Activated T-helper 1 cell treated with anti-CD3 and anti-CD28 coated beads, Interleukin-12 subunit alpha, Interleukin-12 subunit beta, Interleukin-2, Interleukin-4 antibody, amounts not matched to agents 30 ng/mL and 10 ng/mL and 1 ng/mL, durations not matched to agents 14 hours and 24 hours and 36 hours (primary cell): ENCODE measurements around the gene HPF1. TPM values are rescaled to one million over a fixed set of nuclear protein-coding genes. Genes with fewer than 3 reads are reported as not detected.
"Not testable (repeated sequence)": the region's sequence is repeated elsewhere in the genome, so short reads cannot be mapped to it uniquely, and the experiment has no call there.

Experiments
- DNase-seq: peaks from one replicate; pipeline ENCODE4 v3.0.0; 2021; ENCODE audit warnings: low spot score
- H3K27ac Mint-ChIP-seq: one replicate; pipeline ENCODE4 v1.8.0; 2021; ENCODE audit warnings: mild to moderate bottlenecking, mixed read lengths
- H3K27me3 Mint-ChIP-seq: one replicate; pipeline ENCODE4 v1.8.0; 2022; ENCODE audit warnings: mild to moderate bottlenecking, moderate library complexity, mixed read lengths; ENCODE audit not compliant: insufficient read depth
- H3K36me3 Mint-ChIP-seq: one replicate; pipeline ENCODE4 v1.8.0; 2021; ENCODE audit warnings: low read depth, mixed read lengths
- H3K4me1 Mint-ChIP-seq: one replicate; pipeline ENCODE4 v1.8.0; 2021; ENCODE audit warnings: low read depth, mixed read lengths
- H3K4me3 Mint-ChIP-seq: one replicate; pipeline ENCODE4 v1.8.0; 2021; ENCODE audit warnings: mild to moderate bottlenecking, moderate library complexity, mixed read lengths
- H3K9me3 Mint-ChIP-seq: one replicate; pipeline ENCODE4 v1.8.0; 2021; ENCODE audit warnings: mixed read lengths
- intact Hi-C: fragments of 100-400 bp; cut with micrococcal nuclease; formaldehyde crosslinking; loops from one replicate; pipeline ENCODE4 v1.15.1; 2024
- total RNA-seq: library from RNA; stranded (reverse); gene quantifications from 2 replicates; pipeline ENCODE4 v1.2.3, GENCODE V29; 2022

Gene HPF1
- total RNA-seq, result 21.5 and 23.4 TPM in 2 replicates

DNA sequence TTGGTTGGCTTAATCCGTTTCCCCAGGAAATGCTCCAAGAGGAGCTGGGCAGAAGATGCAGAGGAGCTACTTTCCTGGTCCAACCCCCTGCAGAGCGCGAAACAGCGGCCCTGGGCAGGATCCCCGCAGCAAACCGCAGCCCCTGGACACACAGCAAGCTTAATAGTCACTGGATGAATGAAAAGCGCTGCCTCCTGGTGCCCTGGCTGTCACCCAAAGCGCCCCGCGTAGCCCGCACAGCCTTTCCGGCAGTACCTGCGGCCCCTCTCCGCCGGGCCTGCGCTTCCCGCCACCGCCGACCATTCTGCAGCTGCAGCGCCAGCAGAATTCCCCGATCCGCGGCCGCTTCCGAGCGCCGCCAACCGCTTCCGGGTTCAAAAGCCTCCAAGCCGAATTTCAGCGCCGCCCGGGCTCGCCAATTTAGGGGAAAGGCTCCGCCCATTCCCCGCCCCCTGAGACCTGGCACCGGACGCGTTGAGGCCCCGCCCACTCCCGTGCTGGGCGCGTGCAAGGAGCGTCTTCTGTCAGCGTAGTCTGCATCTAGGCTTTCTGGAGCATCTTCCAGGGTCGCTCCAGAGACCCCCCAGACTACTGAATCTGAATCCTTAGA is at the start of gene HPF1:
HPF1 (minus strand) TSS at position 370 of the 610 bp plus-strand sequence; CDS start at position 303, 67 bp downstream.
- Mint-ChIP-seq H3K27me3 (peaks cover 2% of the 10 kb centered on the region), H3K4me3 (peak within 1 kb of the TSS; percentile 93), H3K36me3 (peaks cover 6% of the 10 kb centered on the region), H3K9me3 (no peaks in the 10 kb centered on the region), H3K4me1 (peaks cover 32% of the 10 kb centered on the region), H3K27ac (peak within 1 kb of the TSS; percentile 69)
- DNase-seq, result peak; percentile 92
- intact Hi-C loops, result loop anchor here (1.0 kb wide), 5 partner anchors 97 to 1439 kb away; partner anchors contain the start of genes CBR4 and DDX60

DNA sequence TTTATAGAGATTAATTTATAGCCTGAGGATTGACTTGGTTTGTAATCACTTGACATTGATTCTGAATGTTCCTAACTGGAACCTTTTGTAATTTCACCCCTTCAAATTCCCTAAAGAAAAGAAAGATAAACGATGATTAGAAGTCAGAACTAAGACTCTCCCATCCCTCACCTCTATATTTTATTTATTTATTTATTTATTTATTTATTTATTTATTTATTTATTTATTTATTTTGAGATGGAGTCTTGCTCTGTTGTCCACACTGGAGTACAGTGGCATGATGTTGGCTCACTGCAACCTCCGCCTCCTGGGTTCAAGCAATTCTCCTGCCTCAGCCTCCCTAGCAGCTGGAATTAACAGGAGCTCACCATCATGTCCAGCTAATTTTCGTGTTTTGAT is 49.0 kb upstream of the HPF1 start:
- H3K4me1 Mint-ChIP-seq, H3K36me3 Mint-ChIP-seq, H3K4me3 Mint-ChIP-seq, H3K9me3 Mint-ChIP-seq, H3K27ac Mint-ChIP-seq, H3K27me3 Mint-ChIP-seq, intact Hi-C loops, DNase-seq: not testable (repeated sequence)

DNA sequence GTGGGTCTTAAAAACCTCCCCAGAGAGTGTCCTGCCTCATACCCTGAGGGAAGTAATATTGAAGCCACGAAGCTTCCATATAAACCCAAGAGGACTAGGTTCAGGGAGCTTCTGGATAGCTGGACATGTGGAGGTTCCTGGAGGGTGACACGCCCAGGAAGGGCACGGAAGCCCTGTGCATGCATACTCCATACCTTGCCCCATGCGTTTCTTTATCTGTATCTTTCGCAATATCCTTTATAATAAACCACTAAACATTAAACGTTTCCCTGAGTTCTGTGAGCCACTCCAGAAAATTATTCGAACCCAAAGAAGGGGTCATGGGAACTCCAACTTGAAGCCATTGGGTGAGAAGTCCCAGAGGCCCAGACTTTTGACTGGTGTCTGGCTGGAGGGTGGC is 45.7 kb upstream of the HPF1 start:
- Mint-ChIP-seq H3K4me3 (no peak overlapping the region), H3K27me3 (peaks cover 8% of the 10 kb centered on the region), H3K4me1 (no peaks in the 10 kb centered on the region), H3K9me3 (no peaks in the 10 kb centered on the region), H3K27ac (no peak overlapping the region), H3K36me3 (no peaks in the 10 kb centered on the region)
- DNase-seq, result no peak
- intact Hi-C loops, result no loop called here

DNA sequence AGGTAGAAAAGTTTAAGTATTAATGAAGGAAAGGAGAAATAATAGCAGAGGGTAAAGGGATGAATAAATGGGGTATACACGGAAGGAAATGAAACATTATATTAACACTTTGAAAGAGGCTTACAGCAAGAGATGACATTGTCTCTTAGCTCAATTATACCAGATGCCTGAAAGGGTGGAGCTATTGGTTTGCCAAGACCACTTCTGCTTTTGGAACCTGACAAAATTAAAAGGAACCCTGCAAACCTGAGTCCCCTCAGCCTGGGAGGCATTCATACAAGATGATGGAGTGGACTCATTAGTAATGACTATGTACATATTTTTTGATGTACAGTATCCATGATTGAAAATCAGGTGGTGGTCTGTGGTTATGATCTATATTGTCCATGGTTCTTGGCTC is 45.1 kb upstream of the HPF1 start:
- no peak overlapping the region for H3K27ac Mint-ChIP-seq
- no peaks in the 10 kb centered on the region for H3K4me1 Mint-ChIP-seq
- no peak for DNase-seq
- peaks cover 10% of the 10 kb centered on the region for H3K27me3 Mint-ChIP-seq
- intact Hi-C loops, result no loop called here
- H3K36me3 Mint-ChIP-seq, result no peaks in the 10 kb centered on the region
- no peaks in the 10 kb centered on the region for H3K9me3 Mint-ChIP-seq
- H3K4me3 Mint-ChIP-seq, result no peak overlapping the region

- H3K4me1 Mint-ChIP-seq, result no peaks in the 10 kb centered on the region
- no peaks in the 10 kb centered on the region for H3K9me3 Mint-ChIP-seq
- no peak for DNase-seq
- peaks cover 16% of the 10 kb centered on the region for H3K27me3 Mint-ChIP-seq
- H3K4me3 Mint-ChIP-seq, result no peak overlapping the region
- intact Hi-C loops, result no loop called here
- no peak overlapping the region for H3K27ac Mint-ChIP-seq
- no peaks in the 10 kb centered on the region for H3K36me3 Mint-ChIP-seq
Observed at GRCh38 chr4:169800541-169800940, 42.8 kb upstream of the HPF1 start.

DNA sequence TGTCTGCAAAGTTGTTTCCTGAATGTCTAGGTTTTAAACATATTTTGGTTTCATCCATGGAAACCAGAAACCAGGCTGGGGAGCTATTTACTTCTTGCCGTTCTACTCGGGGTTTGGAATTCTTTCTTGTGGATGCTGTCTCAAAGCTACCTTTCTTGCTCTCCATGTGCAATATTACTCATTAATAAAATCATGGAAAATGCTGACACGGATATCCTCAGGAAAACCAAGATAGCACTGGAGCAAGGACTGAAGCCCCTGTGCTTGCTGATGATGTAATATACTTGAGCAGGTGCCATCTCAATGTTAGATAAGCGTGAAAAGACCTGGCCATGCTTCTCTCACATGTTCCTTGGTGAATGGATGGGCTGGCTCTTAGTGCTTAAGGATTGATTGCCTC is 41.5 kb upstream of the HPF1 start:
- Mint-ChIP-seq H3K4me1 (no peaks in the 10 kb centered on the region), H3K36me3 (no peaks in the 10 kb centered on the region), H3K9me3 (no peaks in the 10 kb centered on the region), H3K27me3 (peaks cover 16% of the 10 kb centered on the region), H3K4me3 (no peak overlapping the region), H3K27ac (no peak overlapping the region)
- intact Hi-C loops, result no loop called here
- DNase-seq, result no peak

GRCh38 chr4:169795585-169795984 is 37.8 kb upstream of the HPF1 start:
- no peak overlapping the region for H3K4me3 Mint-ChIP-seq
- peaks cover 10% of the 10 kb centered on the region for H3K4me1 Mint-ChIP-seq
- intact Hi-C loops, result no loop called here
- H3K27ac Mint-ChIP-seq, result no peak overlapping the region
- H3K27me3 Mint-ChIP-seq, result peaks cover 28% of the 10 kb centered on the region
- H3K9me3 Mint-ChIP-seq, result no peaks in the 10 kb centered on the region
- H3K36me3 Mint-ChIP-seq, result no peaks in the 10 kb centered on the region
- DNase-seq, result no peak

- Mint-ChIP-seq H3K27me3 (peaks cover 34% of the 10 kb centered on the region), H3K27ac (no peak overlapping the region), H3K36me3 (no peaks in the 10 kb centered on the region), H3K4me1 (peaks cover 10% of the 10 kb centered on the region), H3K9me3 (no peaks in the 10 kb centered on the region), H3K4me3 (peak overlapping the region; percentile 26)
- intact Hi-C loops, result no loop called here
- DNase-seq, result no peak
Observed at GRCh38 chr4:169791527-169792156, 33.9 kb upstream of the HPF1 start.

DNA sequence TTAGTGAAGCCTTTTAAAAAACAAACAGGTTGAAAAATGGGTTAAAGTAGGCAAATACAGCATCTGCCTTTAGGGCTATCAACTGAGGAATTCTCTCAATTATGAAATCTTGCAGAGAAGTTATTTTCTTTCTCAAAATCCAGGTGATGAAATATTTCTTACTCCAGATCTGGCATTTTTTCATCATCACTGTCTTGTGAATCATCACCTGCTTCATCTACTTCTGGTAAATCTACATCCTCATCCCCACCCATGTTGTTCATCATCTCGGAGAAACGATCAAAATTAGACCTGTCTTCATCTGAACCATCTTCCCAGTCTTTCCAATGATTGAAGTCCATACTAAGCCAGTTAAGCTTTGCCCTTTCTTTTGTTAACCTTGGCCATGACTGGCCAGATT is 33.3 kb upstream of the HPF1 start:
- DNase-seq, result no peak
- Mint-ChIP-seq H3K9me3 (no peaks in the 10 kb centered on the region), H3K4me1 (peaks cover 10% of the 10 kb centered on the region), H3K36me3 (no peaks in the 10 kb centered on the region), H3K27me3 (peaks cover 29% of the 10 kb centered on the region), H3K4me3 (peak overlapping the region; percentile 8), H3K27ac (no peak overlapping the region)
- intact Hi-C loops, result no loop called here

DNA sequence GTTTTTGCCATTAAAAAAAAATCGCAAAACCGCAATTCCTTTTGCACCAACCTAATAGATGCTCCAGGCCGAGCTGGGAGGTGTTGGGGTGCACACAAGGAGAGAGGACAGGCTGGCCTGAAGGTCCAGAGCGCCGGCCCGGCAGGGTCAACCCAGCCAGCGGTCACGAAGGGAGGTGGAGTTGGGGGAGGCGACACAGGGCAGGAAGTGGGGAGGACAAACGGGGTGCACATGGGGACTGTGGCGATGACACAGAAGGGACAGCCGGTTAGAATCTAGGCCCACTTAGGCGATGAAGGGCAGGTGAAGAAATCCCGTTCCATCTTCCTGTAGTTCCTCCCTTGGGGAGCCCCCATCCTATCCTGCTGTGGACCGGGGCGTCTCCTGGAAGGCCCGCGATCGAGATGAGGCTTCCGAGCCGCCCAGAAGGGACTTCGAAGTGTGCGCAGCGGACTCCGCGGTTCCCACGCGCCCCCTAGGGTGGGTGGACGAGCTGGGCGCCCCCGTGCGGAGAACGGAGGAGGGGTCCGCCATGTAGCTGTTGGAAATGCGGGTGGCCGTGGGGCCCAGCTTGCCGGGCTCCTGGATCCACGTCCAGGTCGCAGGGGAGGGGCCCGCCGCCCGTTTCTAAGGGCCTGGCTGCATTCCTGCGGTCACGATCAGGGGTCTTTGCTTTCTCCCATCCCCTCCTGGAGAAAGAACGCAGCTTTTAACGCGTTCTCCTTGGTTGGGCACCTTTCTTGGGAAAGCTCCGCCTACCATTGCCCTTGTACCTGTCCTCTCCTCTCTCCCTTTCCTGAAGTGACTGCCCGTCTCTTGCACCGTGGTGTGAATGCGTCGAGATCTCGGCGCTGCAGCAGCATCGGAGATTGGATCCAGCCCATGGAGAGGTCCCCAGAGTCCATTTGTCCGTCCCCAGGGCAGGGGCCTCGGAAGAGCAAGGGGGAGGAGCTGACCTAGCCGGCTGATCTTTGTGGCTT is 17.0 kb upstream of the HPF1 start:
- Mint-ChIP-seq H3K36me3 (no peaks in the 10 kb centered on the region), H3K4me3 (peak overlapping the region; percentile 54), H3K27me3 (peaks cover 18% of the 10 kb centered on the region), H3K27ac (no peak overlapping the region), H3K9me3 (no peaks in the 10 kb centered on the region), H3K4me1 (peaks cover 7% of the 10 kb centered on the region)
- intact Hi-C loops, result no loop called here
- DNase-seq, result no peak

DNA sequence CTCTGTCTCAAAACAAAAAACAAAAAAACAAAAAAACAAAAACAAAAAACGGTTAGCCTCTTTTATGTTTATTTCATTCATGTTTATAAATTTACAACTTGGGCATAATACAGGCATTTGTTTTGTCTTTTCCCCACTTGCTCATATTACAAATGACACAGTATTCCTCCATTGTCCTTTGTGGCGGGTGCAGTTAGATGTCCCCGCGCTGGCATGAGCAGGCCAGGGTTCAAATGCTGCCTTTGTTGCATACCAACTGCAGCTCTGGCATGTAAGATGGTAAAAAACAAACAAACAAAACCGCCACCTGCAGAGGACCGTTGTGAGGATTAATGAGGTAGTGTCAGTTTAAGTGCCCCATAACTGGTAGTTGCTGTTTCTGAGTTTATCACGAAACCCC is 16.1 kb upstream of the HPF1 start:
- intact Hi-C loops, result no loop called here
- Mint-ChIP-seq H3K27me3 (peaks cover 18% of the 10 kb centered on the region), H3K9me3 (no peaks in the 10 kb centered on the region), H3K4me3 (no peak overlapping the region), H3K36me3 (no peaks in the 10 kb centered on the region), H3K27ac (no peak overlapping the region), H3K4me1 (peaks cover 7% of the 10 kb centered on the region)
- DNase-seq, result no peak

GRCh38 chr4:169771556-169772080 is 13.9 kb upstream of the HPF1 start:
- not testable (repeated sequence) for H3K4me3 Mint-ChIP-seq, H3K9me3 Mint-ChIP-seq

GRCh38 chr4:169770416-169770815 is 12.7 kb upstream of the HPF1 start:
- intact Hi-C loops, result no loop called here
- no peak overlapping the region for H3K4me3 Mint-ChIP-seq
- H3K4me1 Mint-ChIP-seq, result peaks cover 7% of the 10 kb centered on the region
- no peak for DNase-seq
- H3K9me3 Mint-ChIP-seq, result no peaks in the 10 kb centered on the region
- no peak overlapping the region for H3K27ac Mint-ChIP-seq
- H3K36me3 Mint-ChIP-seq, result no peaks in the 10 kb centered on the region
- H3K27me3 Mint-ChIP-seq, result peaks cover 14% of the 10 kb centered on the region

More at GRCh38 chr4:169771556-169772080, 13.9 kb upstream of the HPF1 start:
- H3K27me3 Mint-ChIP-seq, result peaks cover 17% of the 10 kb centered on the region
- intact Hi-C loops, H3K36me3 Mint-ChIP-seq, DNase-seq, H3K27ac Mint-ChIP-seq, H3K4me1 Mint-ChIP-seq: not testable (repeated sequence)
